Fibroblast of skin of scalp (primary cell): ENCODE measurements around the gene EYA2.

Experiments used
- DNase-seq: peaks from one replicate; pipeline ENCODE4 v3.0.0-alpha.2; 2013

EYA2 gene

DNA sequence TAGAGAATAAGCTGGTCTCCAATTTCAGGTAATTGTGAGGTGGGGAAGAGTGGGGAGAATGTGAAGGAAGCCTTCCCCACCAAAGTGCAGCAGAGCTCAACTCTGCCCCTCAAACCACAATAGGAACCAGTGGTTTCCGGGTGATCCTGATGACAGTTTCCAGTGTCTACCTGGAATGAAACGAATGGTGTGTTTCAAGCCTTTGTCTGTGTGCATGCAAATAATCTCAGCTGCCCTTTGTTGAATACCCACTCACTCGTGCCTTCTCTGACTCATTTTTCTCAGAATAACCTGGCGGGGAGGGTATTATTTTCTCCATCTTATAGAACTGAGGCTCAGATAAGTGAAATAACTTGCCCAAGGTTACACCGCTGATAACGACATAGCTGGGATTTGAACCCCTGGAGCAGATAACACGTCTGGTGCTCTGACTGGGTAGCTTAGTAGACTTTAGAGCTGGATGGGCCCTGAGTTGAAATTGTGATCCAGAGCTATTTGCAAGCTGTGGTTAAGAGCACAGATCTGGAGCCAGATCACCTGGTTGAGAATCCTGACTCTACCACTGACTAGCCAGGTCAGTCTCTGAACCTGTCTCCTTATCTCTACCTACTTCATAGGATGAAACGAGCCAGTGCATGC, 85.1 kb downstream of the EYA2 start:
- no peak for DNase-seq

DNA sequence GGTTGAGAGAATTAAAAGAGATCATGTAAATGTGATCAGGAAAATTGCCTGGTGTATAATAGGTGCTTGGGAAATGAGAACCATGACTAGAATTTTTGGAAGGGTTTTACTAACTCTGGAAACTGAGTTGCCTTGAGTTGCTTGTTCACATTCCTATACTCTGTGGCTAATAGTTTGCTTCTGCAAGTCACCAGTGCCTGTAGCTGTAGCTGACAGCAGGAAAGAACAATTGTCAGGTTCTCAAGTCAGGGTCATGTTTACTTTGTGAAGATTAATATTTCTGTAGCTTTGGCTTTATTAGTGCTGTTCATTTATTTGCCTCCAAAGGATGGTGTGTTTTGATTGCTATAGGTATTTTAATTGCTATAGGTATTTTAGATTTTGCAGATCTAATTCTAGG, 86.5 kb downstream of the EYA2 start:
- no peak for DNase-seq

- no peak for DNase-seq
Measured at GRCh38 chr20:46983466-46983865, 88.8 kb downstream of the EYA2 start.

- DNase-seq: peak; percentile 49
Measured at GRCh38 chr20:46984405-46984804, 89.8 kb downstream of the EYA2 start.

- DNase-seq: no peak
Measured at GRCh38 chr20:46985250-46985649, 90.6 kb downstream of the EYA2 start.

GRCh38 chr20:46985671-46986070, 91.0 kb downstream of the EYA2 start:
- no peak for DNase-seq

DNA sequence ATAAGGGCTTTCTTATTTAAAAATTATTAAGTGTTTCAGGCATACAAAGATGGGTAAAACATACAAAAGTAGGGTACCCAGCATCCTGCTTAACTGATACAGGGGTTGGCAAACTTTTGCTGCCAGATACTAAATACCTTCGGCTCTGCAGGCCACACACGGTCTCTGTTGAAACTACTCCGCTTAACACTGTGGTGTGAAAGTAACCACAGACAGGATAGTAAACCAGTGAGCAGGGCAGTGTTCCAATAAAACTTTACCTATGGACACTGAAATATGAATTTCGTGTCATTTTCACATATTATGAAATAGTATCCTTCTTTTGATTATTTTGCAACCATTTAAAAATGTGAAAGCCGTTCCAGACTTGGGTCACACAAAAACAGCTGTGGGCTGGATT, 92.4 kb downstream of the EYA2 start:
- no peak for DNase-seq

- no peak for DNase-seq
Measured at GRCh38 chr20:46990017-46990595, 95.5 kb downstream of the EYA2 start.

- DNase-seq: no peak
Measured at GRCh38 chr20:46990596-46991104, 96.0 kb downstream of the EYA2 start.

DNA sequence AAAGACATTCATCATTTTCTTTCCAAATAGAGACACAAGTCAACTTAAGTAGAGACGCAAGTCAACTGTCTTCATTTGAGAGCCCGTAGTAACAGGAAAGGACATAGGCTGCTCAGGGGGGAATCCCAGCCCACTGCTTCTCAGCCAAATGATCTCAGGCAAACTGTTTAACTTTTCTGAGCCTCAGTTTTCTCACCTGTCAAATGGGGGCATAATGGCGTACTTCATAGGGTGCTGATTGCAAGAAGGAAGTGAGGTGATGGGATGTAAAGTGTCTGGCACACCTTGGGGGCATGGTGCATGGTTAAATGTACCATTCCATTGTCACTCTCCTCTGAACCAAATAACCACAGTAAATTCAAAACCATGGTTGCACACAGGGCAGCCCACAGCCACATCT, 96.5 kb downstream of the EYA2 start:
- DNase-seq: no peak

- DNase-seq: no peak
Measured at GRCh38 chr20:46991880-46992639, 97.4 kb downstream of the EYA2 start.

DNA sequence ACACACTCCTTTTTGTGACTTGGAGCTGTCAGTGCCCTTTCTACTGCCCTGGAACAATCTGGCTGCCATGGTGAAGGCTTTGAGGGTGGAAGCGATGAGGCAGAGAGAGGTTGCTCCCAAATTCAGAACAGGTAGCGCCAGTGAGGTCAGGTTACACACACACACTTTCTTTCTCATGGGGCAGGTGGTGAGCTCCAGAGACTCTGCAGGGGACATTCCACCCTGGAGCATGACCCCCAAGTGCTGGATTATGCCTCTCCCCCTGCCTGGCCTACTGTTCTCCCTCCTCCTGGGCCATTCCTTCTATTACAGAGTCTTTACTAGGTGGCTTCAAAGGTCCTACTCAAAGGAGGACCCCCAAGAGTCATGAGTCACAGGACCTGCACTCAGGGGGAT, 98.0 kb downstream of the EYA2 start:
- no peak for DNase-seq

DNA sequence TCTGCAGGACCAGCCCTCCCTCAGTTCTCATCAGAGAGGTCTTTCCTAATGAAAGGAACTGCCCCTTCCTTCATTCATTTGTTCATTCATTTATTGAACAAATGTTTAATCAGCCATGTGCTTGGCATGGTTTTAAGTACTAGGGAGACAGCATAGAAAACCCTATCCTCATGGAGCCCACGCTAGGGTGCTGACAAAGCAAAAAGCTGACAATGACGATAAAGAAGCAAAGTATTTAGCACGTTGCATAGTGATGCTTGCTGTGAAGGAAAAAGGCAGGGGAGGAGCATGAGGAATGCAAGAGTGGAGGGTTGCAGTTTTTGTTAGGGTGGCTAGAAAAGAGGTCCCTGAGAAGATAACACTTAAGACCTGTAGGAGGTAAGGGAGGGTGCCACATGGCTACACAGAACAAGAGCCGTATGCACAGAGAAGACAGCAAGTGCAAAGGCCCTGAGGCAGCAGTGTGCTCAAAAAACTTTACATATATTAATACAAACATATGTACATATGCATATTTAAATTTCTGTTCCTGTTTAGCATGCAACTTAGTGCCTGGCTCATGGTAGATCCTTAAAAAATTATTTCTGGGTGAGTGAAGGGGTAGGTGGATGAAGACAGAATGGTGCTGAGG, 98.9 kb downstream of the EYA2 start:
- DNase-seq: no peak

- DNase-seq: no peak
Measured at GRCh38 chr20:46994341-46994740, 99.7 kb downstream of the EYA2 start.

DNA sequence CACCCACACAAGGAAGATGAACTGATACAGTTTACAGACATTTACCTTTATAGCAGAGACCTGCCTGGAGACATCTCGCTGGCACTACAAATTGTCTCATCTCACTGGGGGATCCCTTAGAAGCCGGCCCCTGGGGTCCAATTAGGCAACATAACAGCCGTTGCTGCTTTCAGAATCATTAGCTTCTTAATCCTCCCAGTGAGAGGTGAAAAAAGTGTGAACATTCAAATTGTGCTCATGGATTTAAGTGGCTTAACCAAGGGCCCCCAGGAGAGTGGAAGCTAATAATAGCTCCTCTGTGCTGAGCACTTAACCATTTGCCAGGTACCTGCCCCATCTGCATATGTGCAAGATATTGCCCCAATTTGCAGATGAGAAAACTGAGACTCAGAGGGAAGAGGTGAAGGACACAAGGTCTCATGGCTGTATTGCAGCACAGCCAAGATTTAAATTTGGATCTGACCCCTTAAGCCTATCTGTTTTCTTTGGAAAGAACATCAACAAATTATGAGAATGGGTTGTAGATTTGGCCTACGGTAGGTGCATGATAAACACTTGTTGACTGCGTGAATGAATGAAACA, 101.0 kb downstream of the EYA2 start:
- DNase-seq: no peak

DNA sequence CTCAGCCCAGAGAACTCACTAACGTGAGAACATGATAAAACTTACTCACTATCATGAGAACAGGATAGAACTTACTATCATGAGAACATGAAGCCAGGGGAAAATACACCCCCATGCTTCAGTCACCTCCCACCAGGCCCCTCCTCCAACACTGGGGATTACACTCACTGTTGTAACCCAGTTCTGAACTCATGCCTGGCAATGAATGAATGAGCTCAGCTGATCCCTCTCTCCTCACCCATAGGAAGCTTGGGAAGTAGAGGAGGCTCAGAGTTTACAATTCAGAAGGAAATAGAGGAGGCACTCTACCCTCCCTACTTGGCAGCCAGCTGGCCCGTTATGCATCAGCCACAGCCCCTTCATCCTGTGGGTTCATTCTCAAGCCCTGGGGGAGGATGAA, 102.5 kb downstream of the EYA2 start:
- DNase-seq: no peak

DNA sequence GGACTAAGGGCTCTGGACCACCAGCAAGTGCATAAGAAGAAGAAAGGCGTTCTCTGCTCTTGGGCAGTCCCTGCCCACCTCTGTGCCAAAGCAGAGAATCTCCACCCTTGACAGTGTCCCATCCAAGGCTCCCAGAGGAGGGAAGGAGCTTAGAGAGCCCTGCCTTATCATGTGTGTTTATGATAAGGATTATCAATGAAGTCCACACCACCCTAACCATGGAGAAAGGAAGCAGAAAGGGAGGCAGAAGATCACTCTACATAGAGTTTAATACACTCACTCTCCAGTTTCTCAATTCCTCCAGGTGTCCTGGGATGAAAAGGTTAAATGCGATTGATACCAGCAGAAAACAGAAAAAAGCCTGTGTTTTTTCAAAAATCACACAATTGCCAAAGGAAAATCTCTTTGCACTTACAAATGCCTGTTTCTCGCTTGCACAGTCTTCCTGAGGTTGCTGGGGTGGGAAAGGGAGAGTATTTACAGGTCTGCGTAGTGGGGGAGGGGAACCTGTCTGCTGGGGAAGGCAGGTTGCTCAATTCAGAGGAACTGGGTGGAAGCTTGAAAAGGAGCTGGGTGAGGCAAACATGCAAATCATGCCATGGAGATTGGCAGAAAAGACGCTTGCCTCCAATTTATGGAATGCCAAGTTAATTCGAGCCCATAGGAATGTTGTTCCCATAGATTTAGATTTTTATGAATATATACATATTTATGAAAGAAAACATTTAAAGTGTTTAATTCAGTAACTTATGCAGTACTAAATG, 104.0 kb downstream of the EYA2 start:
- DNase-seq: no peak

- DNase-seq: no peak
Measured at GRCh38 chr20:46999801-47000465, 105.3 kb downstream of the EYA2 start.

GRCh38 chr20:47003223-47003622, 108.6 kb downstream of the EYA2 start:
- DNase-seq: no peak

DNA sequence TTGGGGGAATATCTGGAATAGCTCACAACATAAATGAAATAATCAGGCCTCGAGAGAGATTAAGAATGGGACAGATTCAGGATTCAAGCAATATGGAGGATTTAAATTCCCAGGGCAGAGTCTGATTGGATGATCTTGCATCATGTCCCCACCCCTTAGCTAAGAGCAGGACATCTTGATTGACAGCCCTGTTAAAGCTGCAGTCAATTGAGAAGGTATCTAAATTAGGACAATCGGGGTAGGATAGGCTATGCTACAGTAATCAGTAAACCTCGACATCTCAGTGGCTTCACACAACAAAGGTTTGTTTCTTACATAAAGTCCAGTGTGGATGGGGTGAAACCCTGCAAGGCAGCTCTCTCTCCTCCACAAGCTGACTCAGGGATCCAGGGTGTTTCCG, 109.5 kb downstream of the EYA2 start:
- DNase-seq: no peak

- DNase-seq: no peak
Measured at GRCh38 chr20:47007826-47008655, 113.4 kb downstream of the EYA2 start.
